ENCODE results near the gene GPX7.

GPX7 gene

DNA sequence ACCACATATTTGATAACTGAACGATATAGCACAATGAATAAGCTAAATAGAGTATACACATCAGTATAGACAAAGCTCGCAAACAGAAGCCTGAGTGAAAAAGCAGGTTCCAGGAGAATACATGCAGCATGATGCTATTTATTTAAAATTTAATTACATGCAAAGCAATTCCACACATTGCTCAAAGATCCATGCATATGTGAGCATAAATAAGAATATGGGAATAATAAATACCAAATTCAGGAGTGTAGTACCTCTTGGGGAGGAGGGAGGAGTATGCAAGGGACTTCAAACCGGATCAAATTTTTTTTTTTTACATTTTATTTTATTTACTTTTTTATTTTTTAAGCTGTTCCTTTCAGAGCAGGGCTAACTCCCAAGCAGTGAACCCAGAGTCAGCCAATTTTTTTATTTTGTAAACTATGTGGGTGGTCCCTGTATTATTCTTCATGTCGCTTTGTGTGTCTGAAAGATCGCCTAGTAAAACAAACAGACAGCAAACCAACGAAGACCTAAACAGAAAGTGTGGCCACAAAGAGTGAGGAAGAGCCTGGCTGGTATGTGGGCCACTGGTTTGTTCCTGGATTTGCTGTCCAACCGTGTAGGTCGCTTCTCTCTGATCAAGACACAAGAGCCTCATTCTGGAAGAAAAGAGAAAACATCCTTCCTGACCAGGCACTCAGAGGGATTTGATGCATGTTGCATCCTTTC is 26.6 kb downstream of the GPX7 start:
- DNase-seq = no peak

DNA sequence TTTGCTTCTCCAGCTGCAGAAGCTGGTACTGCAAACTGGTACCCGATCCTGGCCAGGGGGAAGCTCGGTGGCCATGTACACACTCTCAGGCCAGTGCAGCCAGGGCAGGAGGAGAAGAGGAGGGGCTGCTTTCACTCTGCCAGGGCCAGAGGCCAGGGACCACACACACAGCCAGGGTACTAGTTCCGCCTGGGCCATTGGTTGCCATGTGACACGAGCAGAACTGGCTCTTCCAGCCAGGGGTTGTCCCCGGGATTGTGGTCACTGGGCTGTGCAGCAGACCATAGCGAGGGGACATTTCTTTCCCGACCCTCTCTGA is 27.1 kb downstream of the GPX7 start:
- peak in 42 of 51 donors; percentile 8 to 83 (median 50) for DNase-seq

DNA sequence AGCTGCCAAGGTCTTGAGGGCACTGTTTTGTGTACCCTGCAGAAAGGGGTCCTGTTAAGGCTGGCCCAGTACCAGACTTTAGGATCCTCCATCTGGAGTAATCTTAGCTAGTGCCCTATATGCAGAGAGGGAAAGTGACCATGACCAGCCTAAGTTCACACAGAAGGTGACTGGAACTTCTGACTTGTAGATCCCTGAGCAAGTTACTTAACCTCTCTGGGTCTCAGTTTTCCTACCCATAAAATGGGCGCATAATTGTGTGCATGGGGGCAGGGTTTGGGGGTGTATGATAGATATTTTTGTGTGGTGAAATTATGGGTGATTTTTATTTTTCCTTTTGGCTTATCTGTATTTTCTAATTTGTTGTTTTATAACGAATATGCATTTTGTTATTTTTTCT is 27.5 kb downstream of the GPX7 start:
- DNase-seq = no peak

DNA sequence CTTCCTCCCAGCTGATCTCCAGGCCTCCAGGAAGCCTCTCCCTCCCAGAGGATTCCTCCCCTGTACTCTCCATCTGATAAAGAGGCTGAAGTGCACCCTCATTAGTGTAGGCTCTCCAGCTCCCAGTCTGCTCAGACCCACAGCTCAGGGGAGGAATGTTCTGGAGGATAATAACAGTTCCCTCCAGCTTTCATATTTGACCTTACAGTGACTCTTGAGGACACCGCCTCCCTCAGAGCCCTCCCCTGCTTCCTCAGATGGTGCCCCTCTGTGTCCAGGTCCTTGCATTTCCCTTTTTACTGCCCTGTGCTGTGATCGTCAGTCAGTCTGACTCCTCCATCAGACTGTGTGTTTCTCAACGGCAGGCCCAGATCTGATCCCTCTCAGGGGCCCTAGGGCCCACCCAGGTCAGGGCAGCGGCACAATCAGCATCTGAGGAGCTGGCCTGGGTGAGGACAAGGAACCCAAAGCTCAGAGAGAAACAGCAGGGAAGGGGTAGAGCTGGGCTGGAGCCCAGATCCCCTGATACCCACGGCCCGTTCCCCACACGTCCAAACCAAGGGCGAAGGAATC is 29.7 kb downstream of the GPX7 start:
- DNase-seq = peak in 1 of 51 donors; percentile 15

DNA sequence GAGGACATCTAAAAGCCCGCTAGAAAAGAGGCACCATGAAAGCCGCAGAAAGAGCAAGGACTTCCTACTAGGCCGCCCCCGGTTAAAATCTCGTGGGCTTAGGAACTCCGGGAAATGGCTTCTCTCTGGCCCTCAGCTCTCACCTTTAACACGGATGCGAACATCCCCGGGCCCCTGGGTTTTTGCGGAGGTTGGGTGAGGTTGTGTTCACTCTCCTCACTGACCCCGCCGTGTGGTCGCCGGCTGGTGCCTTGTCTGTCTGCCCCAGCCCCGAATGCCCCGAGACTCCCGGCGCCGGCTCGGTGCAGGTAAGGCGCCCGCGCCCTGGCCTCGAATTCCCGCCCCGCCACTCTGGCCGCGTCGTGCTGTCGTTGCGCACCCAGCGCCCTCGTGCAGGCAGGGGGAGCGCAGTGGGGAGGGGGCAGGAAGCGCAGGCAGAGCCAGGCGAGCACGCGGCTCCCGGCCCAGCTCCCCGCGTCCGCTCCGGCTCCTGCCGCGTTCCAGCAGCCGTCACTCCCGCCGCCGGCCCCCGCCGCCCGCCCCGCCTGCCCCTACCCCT is 30.6 kb downstream of the GPX7 start, which contains the start of gene SHISAL2A:
TSS of gene SHISAL2A (plus strand) at position 437 of the 559 bp plus-strand sequence. CDS start 326 bp downstream, outside the sequence.
- peak in 12 of 51 donors; percentile 10 to 42 (median 17) for DNase-seq

DNA sequence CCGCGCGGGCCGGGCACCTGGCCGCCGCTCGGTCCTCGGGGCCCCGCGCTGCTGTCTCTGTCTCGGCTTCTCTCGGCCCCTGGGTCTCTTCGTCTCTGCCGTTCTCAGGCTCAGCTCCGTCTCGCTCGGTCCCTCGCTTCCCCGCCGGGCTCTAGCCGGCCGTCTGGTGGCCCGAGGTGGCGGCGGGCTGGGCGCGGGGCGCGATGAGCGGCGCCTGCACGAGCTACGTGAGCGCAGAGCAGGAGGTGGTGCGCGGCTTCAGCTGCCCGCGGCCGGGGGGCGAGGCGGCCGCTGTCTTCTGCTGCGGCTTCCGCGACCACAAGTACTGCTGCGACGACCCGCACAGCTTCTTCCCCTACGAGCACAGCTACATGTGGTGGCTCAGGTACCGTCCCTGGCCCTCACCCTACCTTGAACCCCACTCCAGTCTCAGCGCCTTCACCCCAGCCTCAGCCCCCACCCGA is 31.2 kb downstream of the GPX7 start:
- DNase-seq = peak in 1 of 51 donors; percentile 42

DNA sequence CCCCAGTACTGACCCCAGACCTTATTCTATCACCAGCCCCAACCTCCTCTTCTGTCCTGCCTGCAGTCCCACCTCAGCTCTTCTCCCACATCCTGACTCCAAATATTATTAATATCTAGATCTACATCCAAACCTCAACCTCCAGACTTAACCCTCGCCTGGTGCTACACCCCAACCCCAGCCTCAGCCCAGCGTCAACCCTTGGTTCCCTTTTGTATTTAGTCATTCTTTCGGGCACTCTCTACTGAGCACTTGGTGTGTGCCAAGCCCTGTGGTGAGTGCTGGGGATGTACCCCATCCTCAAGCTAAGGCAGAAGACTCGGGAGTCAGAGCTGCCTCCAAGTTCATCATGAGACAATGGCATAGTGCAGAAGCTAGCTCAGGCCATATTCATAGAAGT is 31.9 kb downstream of the GPX7 start:
- DNase-seq = no peak

DNA sequence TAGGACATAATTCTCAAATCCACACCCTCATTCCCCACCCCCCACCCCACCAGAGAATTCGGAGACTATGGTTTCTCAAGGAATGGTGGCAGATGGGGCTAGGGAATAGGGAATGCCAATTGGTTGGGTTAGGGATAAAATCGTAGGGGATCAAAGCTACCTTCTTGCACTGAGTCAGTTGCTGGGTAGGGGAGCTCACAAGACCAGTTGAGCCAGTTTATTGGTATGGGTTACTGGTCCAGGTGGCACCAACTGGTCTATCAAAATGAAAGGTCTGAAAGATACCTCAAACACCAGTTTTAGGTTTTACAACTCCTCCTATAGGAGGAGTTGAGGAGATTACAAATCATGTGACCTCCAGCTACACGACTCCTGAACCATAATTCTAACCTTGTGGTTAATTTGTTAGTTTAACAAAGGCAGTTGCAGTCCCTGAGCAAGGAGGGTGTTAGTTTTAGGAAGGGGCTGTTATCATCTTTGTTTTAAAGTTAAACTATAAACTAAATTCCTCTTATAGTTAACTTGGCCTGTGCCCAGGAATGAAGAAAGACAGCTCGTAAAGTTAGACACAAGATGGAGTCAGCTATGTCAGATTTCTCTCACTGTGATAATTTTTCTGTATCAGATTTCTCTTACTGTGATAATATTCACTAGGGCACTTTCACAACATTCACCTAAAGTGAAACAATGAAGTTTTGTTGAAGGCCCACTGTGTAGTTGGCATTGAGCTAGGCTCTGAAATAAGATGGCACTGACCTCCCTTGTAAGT is 33.3 kb downstream of the GPX7 start:
- DNase-seq = no peak

DNA sequence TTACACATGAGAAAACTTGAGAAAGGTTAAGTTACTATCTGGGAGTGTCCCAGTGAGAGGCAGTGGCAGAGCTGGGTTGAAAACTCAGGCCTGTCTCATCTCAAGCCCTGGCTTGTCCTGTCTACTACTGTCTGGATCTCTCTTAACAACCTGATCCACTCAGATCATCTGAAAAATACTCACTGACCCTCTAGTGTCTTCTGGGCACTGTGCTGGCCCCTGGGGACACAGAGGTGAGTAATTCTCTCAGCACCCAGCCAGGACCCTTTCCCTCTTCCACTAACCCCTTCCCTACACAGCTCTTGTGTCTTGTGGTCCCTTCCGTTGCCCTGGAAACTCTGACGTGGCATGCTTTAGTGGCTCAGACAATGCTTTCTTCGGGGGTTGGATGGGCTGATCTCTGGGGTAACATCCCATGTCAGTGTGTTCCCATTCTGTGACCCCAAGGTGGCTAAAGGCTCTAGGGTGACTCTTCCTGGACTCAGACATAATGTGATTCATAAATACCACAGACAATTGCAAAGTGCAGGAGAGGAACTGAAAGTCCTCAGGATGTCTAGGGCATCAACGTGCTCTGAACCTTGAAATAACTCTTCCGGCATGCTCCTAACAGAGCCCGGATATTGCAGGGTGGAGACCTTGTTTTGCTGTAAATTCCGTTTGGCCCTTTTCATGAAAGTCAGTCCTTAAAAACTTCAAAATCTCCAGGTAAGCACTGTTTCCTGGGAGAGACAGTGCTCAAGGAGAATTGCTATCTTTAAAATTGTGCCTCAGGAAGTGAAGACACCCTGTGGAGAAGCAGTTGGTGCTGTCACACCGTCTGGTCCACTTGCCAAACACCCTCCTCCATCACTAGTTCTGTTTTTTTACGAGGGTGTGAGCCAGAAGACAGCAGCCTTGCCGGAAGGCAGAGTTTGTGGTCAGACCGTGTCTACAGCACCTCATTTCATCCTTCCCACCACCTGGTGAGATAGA is 34.8 kb downstream of the GPX7 start:
- DNase-seq = peak in 1 of 51 donors; percentile 26

DNA sequence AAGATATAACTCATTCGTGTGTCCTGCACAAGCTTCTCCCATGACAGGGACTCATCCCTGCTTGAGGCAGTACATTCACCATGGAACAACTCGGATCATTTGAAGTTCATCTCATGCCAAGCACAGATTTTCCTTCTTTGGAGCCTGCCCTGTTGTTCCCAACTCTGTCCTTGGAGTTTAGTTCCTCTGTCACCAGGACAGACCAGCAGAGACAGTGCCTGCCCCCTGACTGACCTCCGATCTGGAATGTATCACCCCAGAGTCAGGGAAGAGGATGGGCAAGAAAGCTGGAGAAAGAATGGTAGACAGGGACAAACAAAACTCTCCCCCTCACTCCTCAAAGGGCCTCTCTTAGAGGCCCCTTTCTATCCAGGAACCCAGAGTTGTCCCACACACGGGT is 35.8 kb downstream of the GPX7 start:
- DNase-seq = no peak

DNA sequence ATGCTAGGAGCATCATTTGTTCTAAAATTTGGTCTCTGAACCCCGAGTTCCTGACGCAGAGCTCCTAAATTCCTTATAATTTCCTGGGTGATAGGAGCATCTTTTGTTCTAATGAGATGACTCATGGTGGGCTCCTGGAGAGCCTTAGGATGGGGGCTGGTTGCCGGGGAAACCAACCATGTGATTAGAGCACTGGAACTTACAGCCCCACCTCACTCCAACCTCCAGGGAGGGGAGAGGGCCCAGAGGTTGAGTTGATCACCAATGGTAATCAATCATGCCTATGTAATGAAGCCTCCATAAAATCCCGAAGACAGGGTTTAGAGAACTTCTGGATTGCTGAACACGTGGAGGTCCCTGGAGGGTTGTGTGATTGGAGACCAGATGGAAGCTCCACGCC is 38.5 kb downstream of the GPX7 start:
- no peak for DNase-seq

DNA sequence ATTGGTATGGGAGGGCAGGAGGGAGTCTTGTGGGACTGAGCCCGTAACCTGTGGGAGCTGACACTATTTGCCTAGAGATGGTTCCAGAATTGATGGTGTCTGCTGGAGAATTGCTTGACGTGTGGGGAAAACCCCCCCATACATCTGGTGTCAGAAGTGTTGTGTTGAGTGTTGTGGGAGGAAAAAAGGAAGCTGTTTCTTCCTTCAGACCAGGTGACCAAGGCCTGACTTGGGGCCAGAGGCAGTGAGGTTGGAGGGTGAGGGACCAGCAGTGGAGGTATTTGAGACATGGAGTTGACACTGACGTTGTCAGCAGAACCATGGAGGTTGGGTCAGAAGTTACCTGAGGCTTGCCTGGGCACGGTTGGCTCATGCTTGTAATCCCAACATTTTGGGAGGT is 39.1 kb downstream of the GPX7 start:
- DNase-seq = no peak

DNA sequence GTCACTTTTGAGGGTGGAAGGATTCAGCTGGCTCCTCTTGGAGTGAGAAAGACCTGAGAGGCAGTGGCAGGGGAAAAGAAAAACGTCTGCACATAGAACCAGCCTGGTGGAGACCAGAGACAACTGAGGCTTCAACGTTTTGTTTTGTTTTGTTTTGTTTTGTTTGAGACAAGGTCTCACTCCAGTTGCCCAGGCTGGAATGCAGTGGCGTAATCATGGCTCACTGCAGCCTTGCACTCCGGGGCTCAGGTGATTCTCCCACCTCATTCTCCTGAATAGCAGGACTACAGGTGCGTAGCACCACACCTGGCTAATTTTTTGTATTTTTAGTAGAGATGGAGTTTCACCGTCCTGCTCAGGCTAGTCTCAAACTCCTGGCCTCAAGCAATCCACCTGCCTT is 43.1 kb downstream of the GPX7 start:
- DNase-seq = no peak

DNA sequence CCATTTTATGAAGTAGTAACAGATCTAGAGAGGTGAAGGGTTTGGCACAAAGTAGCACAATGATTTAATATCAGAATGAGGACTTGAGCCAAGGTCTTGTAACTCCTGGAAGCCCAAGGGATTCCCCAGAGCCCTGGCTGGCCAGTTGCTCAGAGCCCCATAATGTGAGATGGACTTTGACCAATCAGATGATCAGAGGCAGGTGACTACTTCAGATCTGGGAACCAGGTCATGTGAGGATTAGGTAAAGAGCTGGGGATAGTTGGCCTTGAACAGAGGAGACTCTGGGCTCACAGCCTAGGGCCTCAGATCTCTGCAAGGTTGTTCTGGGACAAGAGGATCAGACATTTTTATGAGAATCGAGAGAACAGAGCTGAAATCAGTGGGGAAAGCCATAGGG is 49.7 kb downstream of the GPX7 start:
- no peak for DNase-seq

DNA sequence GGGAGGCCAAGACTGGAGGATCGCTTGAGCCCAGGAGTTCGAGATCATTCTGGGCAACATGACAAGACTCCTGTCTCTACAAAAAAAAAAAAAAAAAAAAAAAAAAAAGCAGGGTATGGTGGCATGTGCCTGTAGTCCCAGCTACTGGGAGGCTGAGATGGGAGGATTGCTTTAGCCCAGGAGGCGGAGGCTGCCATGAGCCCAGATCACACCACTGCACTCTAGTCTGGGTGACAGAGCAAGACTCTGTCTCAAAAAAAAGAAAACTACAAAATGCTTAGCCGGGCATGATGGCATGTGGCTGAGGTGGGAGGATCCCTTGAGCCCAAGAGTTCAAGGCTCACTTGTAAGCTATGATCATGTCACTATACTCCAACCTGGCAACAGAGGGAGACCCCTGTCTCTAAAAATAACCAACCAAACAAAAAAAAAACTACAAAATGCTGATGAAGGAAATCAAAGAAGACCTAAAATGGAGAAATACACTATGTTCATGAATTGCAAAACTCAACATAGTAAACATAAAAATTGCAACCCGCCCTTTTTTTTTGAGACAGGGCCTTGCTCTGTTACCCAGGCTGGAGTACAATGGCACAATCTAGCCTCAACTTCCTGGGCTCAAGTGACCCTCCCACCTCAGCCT is 51.2 kb downstream of the GPX7 start:
- no peak for DNase-seq

DNA sequence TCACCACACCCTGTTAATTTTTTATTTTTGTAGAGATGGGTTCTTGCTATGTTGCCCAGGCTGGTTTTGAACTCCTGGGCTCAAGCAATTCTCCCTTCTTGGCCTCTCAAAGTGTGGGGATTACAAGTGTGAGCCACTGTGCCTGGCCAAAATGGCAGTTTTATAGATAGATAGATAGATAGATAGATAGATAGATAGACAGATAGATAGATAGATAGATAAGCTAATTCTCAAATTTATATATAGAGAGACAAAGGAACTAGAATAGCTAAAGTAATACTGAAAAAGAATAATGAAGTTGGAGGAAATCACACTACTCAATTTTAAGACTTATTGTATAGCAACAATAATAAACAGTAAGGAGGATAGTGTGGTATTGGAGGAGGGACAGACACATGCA is 51.9 kb downstream of the GPX7 start:
- no peak for DNase-seq

DNA sequence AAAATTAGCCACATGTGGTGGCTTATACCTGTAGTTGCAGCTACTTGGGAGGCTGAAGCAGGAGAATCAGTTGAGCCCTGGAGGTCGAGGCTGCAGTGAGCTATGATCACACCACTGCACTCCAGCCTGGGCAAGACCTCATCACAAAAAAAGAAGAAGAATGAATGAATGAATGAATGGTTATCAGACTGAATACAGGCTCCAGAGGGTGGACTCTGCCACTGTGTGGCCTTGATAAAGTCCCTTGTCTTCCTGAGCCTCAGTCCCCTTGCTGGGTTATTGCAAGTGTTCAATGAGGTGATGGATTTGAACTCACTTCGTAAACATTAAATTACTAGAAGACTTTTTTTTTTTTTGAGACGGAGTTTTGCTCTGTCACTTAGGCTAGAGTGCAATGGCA is 55.5 kb downstream of the GPX7 start:
- DNase-seq = no peak
